ENCODE measurements around the gene HPCAL1. TPM values are rescaled to one million over a fixed set of nuclear protein-coding genes. Genes with fewer than 3 reads are reported as not detected.

The HPCAL1 gene
- total RNA-seq, 2 donors from 2014 or later = 21.6 to 26.0 TPM

DNA sequence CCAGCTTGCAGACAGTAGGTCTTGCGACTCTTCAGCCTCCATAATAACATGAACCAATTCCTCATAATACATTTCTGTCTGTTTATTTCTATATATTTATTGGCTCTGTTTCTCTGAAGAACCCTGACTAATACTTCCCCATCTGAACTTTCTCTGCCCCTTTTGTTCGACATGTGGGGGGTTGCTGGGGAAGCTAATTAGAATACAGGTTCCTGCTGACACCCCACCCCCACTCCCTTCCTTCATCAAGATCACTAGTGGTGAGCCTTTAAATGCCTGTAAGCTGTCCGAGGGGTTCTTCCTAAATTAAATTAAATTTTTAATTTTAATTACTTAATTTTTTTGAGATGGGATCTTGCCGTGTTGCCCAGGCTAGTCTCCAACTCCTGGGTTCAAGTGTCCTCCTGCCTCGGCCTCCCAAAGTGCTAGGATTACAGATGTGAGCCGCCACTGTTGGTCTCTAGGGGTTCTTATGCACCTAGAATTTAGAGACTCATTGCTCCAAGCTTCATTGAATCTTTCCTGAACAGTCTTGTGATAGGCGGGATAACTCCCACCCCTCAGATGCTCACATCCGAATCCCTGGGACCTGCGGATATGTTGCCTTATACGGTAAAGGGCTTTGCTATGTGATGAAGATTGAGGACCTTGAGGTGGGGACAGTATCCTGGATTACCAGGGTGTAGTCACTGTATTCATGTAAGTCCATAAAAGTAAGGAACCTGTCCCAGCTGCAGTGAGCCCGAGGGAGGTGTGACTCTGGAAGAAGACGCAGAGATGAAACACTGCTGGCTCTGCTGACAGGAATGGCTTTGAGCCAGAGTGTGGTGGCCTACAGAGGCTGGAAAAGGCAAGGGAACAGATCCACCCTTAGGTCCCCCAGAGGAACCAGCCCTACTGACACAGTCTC, 26.2 kb downstream of the HPCAL1 start:
- intact Hi-C loops (cut with DNase I) = no loop called here

DNA sequence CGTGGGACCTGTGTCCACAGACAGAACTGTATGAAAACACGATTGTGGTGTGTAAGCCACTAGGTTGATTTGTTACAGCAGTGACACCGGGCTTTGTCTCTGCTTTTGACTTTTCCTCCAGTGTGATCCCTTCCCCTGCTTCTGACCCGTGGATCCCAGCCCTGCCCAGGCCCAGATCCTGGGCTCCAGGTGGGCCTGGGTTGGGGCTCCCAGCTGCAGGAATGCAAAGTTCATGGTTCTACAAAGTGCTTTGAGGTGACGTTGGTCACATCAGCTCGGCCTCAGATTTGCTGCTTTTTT, 26.8 kb downstream of the HPCAL1 start:
- DNase-seq (ENCODE audit: low spot score) = no peak

More for the DNA sequence above, 26.2 kb downstream of the HPCAL1 start:
- no peak for DNase-seq (ENCODE audit: low spot score)

GRCh38 chr2:10329880-10330699, 27.4 kb downstream of the HPCAL1 start:
- DNase-seq (ENCODE audit: low spot score) = no peak
- intact Hi-C loops (cut with DNase I) = no loop called here

More for the DNA sequence above, 26.8 kb downstream of the HPCAL1 start:
- intact Hi-C loops (cut with DNase I) = no loop called here

- intact Hi-C loops (cut with DNase I) = no loop called here
These were observed 28.0 kb downstream of the HPCAL1 start for GRCh38 chr2:10330700-10331026.

GRCh38 chr2:10331027-10331701, 28.5 kb downstream of the HPCAL1 start:
- intact Hi-C loops (cut with DNase I) = no loop called here
- DNase-seq (ENCODE audit: low spot score) = peak; percentile 86

More at GRCh38 chr2:10330700-10331026, 28.0 kb downstream of the HPCAL1 start:
- DNase-seq (ENCODE audit: low spot score) = no peak

DNA sequence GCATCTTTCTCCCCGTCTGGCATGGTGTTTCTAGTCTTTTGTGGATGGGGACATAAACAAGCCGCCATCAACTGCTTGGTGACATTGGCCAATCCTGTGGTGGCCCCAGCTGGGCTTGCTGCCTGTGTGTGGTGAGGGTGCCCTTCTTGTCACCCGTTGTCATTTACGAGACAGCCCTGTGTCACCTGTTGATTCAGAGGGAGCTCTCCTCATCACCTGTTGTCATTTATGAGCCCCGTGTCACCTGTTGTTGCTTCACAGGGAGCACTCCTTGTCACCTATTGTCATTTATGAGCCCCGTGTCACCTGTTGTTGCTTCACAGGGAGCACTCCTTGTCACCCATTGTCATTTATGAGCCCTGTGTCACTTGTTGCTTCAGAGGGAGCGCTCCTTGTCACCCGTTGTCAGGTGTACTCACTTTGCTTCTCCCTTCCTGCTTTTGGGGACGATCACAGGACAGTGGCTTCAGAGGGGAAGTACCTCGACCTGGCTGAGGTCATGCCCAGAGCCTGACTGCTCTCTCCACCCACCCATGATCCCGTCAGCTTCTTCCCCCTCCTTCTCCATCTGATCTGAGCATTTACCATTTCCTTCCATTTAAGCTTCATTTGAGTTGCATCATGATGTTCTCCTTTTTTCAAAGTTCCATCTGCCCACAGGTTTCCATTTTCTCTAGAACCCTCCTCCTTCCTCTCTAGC, 29.1 kb downstream of the HPCAL1 start:
- peak; percentile 66 for DNase-seq (ENCODE audit: low spot score)
- intact Hi-C loops (cut with DNase I) = loop anchor here in 1 of 2 donors (1.0 kb wide), 1 partner anchor 38 kb away; no protein-coding TSS in a partner anchor

DNA sequence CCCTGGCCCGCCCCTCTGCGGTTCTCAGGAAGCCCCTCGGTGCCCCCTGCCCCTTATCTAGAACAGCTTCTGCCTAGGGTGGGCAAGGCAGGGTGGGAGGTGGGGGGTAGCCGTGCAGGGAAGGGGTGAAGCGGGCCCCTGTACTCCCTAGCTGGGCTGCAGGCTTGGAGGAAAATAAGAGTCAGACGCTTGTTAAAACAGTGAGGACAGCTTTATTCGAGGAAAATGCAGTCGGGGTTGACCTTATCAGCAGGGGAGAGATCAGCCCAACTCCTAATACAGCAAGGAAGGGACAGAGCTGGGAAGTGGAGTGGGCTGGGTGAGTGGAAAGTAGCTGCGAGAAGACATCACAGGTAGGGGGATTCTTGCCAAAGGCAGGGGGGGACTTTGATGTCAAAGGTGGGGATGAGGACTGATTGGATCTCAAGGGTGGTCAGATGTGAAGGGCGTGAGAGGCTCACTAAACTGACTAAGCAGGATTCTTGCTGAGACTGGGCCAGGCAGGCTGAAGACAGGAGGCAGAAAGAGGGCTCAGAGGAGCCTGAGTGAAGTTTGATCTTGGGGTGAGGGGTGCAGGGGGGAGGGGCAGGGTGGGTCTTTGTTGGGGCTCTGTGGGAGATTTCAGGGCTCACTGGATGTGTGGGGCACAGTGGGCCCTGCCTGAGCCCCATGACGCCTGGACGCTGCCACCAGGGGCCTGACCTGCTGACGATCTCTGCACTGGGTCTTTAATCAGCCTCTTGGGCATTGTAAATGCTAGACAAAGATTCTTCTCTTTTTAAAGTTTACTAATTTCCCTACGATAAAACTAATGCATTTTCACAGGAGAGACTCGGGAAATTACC, 29.9 kb downstream of the HPCAL1 start:
- intact Hi-C loops (cut with DNase I) = loop anchor here in 1 of 2 donors (1.0 kb wide), 1 partner anchor 38 kb away; no protein-coding TSS in a partner anchor
- peak; percentile 58 for DNase-seq (ENCODE audit: low spot score)

GRCh38 chr2:10333247-10333613, 30.5 kb downstream of the HPCAL1 start:
- peak; percentile 57 for DNase-seq (ENCODE audit: low spot score)
- intact Hi-C loops (cut with DNase I) = no loop called here

DNA sequence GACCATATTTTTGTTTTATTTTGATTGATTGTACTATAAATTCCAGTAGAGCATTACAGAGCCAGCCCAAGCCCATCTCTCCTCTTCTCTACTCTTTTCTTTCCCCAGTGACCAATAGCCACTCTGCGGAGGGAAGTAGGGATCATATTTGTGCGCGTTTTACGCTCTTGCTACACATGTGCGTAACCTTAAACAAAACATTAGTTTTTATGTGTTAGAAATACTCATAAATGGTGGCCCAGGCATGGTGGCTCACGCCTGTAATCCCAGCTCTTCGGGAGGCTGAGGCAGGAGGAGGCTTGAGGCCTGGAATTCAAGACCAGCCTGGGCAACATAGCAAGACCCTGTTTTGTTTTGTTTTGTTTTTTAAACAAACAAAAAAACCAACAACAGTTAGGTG, 31.3 kb downstream of the HPCAL1 start:
- intact Hi-C loops (cut with DNase I) = no loop called here
- no peak for DNase-seq (ENCODE audit: low spot score)

DNA sequence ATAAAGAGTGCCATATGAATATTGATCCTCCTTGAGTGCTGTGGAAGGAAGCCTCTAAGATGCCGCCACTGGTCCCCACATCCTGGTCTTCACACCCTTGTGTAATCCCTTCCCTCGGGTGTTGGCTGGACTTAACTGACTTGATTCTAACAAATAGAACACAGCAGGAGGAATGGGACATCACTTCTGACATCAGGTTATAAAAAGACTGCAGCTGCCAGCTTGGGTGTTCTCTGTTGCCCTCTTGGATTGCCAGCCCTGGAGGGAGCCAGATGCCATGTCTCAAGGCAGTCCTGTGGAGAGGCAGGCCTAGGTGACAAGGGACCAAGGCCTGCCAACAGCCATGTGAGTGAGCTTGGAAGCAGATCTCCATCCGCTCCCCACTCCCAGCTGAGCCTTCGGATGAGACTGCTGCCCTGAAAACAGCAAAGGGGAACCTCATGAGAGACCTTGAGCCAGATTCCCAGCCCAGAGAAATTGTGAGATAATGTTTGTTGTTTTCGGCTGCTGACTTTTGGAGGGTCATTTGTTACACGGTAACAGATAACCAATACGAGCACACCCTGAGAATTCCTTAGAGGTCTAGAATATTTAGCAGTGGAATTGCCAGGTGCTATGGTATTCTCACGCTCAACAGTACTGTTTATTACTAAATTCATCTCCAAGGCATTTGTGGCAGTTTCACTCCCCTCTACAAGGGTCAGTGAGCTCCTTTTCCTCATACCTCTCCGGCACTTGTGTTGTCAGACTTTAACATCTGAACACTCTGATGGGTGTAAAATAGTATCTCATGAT, 32.5 kb downstream of the HPCAL1 start:
- DNase-seq (ENCODE audit: low spot score) = peak; percentile 44
- intact Hi-C loops (cut with DNase I) = no loop called here

GRCh38 chr2:10336283-10336682, 33.6 kb downstream of the HPCAL1 start:
- intact Hi-C loops (cut with DNase I) = no loop called here
- no peak for DNase-seq (ENCODE audit: low spot score)

GRCh38 chr2:10337449-10338269, 35.0 kb downstream of the HPCAL1 start:
- peak; percentile 25 for DNase-seq (ENCODE audit: low spot score)
- intact Hi-C loops (cut with DNase I) = no loop called here

GRCh38 chr2:10338270-10339188, 35.8 kb downstream of the HPCAL1 start:
- peak; percentile 53 for DNase-seq (ENCODE audit: low spot score)
- intact Hi-C loops (cut with DNase I) = no loop called here

DNA sequence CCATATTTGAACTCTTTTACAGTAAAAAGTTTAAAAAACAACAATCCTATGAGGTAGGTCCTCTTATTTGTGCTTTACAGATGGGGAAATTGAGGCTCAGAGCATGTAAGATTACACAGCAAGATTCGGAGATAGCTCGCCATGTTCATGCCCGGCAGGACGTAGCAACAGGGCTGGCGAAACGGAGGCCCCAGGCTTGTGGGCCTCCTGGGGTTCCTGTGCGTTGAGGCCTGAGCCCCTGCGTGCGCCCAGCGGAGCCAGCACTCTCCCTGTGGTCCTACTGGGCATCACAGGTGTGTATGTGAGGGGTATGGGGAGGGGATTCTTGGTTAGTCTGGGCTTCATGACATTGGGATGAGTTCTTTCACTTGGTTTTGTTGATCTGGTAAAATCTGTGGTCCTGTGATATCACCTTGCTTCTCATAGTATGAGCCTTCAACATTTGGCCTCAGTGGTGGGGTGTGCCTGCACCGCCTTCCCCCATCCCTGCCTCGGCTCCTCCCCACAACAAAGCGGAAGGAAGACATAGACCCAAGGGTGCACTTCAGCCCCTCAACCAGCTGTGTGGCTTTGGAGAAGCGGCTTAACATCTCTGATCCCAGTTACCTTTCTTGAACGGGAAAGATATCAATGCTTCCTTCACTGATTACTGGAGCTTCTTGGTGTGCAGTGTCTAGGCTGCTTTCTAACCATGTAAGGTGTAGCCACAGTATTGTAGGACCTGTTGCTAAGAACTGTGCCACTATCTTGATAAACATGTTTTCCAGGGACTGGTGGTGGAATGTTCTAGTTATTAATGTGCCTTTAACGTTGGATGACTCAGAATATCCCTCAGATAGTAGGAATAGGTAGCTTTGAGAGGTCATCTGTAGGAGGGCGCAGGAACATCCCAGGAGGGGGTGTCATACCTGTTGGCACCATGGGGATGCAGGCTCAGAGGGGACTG, 37.2 kb downstream of the HPCAL1 start:
- intact Hi-C loops (cut with DNase I) = no loop called here
- DNase-seq (ENCODE audit: low spot score) = no peak

GRCh38 chr2:10340593-10340975, 37.9 kb downstream of the HPCAL1 start:
- no peak for DNase-seq (ENCODE audit: low spot score)
- intact Hi-C loops (cut with DNase I) = no loop called here

Data from posterior vena cava (tissue), 2 donors.